ENCODE results near the gene YPEL1.

- TF ChIP-seq, protein P1, sequence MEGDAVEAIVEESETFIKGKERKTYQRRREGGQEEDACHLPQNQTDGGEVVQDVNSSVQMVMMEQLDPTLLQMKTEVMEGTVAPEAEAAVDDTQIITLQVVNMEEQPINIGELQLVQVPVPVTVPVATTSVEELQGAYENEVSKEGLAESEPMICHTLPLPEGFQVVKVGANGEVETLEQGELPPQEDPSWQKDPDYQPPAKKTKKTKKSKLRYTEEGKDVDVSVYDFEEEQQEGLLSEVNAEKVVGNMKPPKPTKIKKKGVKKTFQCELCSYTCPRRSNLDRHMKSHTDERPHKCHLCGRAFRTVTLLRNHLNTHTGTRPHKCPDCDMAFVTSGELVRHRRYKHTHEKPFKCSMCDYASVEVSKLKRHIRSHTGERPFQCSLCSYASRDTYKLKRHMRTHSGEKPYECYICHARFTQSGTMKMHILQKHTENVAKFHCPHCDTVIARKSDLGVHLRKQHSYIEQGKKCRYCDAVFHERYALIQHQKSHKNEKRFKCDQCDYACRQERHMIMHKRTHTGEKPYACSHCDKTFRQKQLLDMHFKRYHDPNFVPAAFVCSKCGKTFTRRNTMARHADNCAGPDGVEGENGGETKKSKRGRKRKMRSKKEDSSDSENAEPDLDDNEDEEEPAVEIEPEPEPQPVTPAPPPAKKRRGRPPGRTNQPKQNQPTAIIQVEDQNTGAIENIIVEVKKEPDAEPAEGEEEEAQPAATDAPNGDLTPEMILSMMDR (IDR thresholded peaks at IDR 0.05): no peak
- TF ChIP-seq POLR2A (IDR thresholded peaks at IDR 0.05): no peak
These were observed 3.4 kb upstream of the YPEL1 start for GRCh38 chr22:21738966-21739365.

Data from uterus (tissue), 2 donors.